22Rv1 (cell line): Measurements from ENCODE around the gene AKAP12.

Experiments
- CTCF ChIP-seq: fragments of 450-650 bp; IDR thresholded peaks from 2 replicates; pipeline ENCODE4 v1.5.1; 2017; ENCODE audit warnings: mild to moderate bottlenecking
- ZFX ChIP-seq: fragments of 450-650 bp; IDR thresholded peaks from 2 replicates; pipeline ENCODE4 v1.6.1; 2017; ENCODE audit warnings: antibody characterized with exemption, borderline replicate concordance

DNA sequence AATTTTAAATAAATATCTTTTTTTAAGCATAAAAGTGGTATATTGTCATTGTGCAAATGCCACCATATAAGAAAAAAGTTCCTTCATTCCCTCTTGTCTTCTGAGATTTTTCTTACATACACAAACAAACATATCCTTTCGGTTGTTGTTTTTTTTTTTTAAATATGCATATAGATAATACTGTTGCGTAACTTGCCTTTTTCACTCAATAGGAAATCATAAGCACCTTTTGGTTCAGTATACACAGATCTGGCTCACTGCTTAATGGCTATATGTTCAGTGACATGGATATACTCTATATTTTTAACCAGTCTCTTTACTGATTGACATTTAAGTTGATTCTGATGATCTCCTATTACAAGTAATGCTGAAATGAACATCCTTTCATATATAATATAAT, 40.1 kb downstream of the AKAP12 start:
- TF ChIP-seq CTCF (no peak), ZFX (no peak)
